WTC11 (cell line): Measurements from ENCODE around the gene CAPN11. TPM values are rescaled to one million over a fixed set of nuclear protein-coding genes. Genes with fewer than 3 reads are reported as not detected.

Source experiments
- ATAC-seq: fragments of 200-7000 bp; cut with Tn5 transposase; 2 replicates; pipeline ENCODE4 v1.10.0; 2021; ENCODE audit warnings: mild to moderate bottlenecking, moderate library complexity
- CTCF ChIA-PET: fragments of 300-600 bp; sonication (Branson Sonifier 250); formaldehyde crosslinking; loops from one replicate; lab custom pipeline; 2021; ENCODE audit warnings: antibody characterized with exemption; lab: Charles Lee
- POLR2A ChIA-PET: fragments of 350-600 bp; sonication (Branson Sonifier 250); formaldehyde crosslinking; loops from one replicate; lab custom pipeline; 2021; ENCODE audit warnings: antibody characterized with exemption; lab: Charles Lee
- DNase-seq: peaks from one replicate; pipeline ENCODE4 v3.0.0; 2021; ENCODE audit warnings: low spot score
- H3K27ac Mint-ChIP-seq: 2 replicates; pipeline ENCODE4 v1.8.0; 2021; ENCODE audit warnings: mixed read lengths
- H3K27me3 Mint-ChIP-seq: 2 replicates; pipeline ENCODE4 v1.8.0; 2021; ENCODE audit warnings: low read depth, mild to moderate bottlenecking, moderate library complexity, mixed read lengths
- H3K36me3 Mint-ChIP-seq: 2 replicates; pipeline ENCODE4 v1.8.0; 2021; ENCODE audit warnings: mixed read lengths
- H3K4me1 Mint-ChIP-seq: 2 replicates; pipeline ENCODE4 v1.8.0; 2022; ENCODE audit warnings: mixed read lengths
- H3K4me3 Mint-ChIP-seq: 2 replicates; pipeline ENCODE4 v1.8.0; 2021; ENCODE audit warnings: mild to moderate bottlenecking, moderate library complexity, mixed read lengths
- H3K9me3 Mint-ChIP-seq: 2 replicates; pipeline ENCODE4 v1.8.0; 2021; ENCODE audit warnings: mixed read lengths
- CREM ChIP-seq: sonication (generic); formaldehyde crosslinking; IDR thresholded peaks from 2 replicates; pipeline ENCODE4 v1.8.1; 2022; ENCODE audit warnings: mild to moderate bottlenecking, missing genetic modification reagents, moderate library complexity
- FOXP1 ChIP-seq: sonication (generic); formaldehyde crosslinking; IDR thresholded peaks from 2 replicates; pipeline ENCODE4 v1.8.0; 2022; ENCODE audit warnings: missing genetic modification reagents, mild to moderate bottlenecking, moderate library complexity, borderline replicate concordance
- GTF2I ChIP-seq: fragments of 250-450 bp; sonication (Bioruptor Pico); conservative IDR thresholded peaks from 2 replicates; pipeline ENCODE4 v1.4.0; 2021; ENCODE audit warnings: mild to moderate bottlenecking
- JAZF1 ChIP-seq: fragments of 250-450 bp; sonication (Bioruptor Pico); IDR thresholded peaks from 2 replicates; pipeline ENCODE4 v1.9.0; 2021; ENCODE audit warnings: moderate library complexity, mild to moderate bottlenecking, inconsistent platforms
- OVOL2 ChIP-seq: fragments of 250-450 bp; sonication (Bioruptor Pico); IDR thresholded peaks from 2 replicates; pipeline ENCODE4 v1.9.0; 2021; ENCODE audit warnings: mild to moderate bottlenecking, borderline replicate concordance
- RORB ChIP-seq: fragments of 250-450 bp; sonication (Bioruptor Pico); IDR thresholded peaks from 2 replicates; pipeline ENCODE4 v1.9.0; 2021; ENCODE audit warnings: mild to moderate bottlenecking
- SMAD3 ChIP-seq: sonication (generic); formaldehyde crosslinking; IDR thresholded peaks from 2 replicates; pipeline ENCODE4 v1.8.0; 2022; ENCODE audit warnings: missing genetic modification reagents, mild to moderate bottlenecking, borderline replicate concordance
- SMAD4 ChIP-seq: sonication (generic); formaldehyde crosslinking; IDR thresholded peaks from 2 replicates; pipeline ENCODE4 v1.8.0; 2022; ENCODE audit warnings: mild to moderate bottlenecking, missing genetic modification reagents
- TEAD1 ChIP-seq: sonication (generic); formaldehyde crosslinking; IDR thresholded peaks from 2 replicates; pipeline ENCODE4 v1.8.0; 2022; ENCODE audit warnings: mild to moderate bottlenecking, missing genetic modification reagents
- ZBTB21 ChIP-seq: sonication (generic); formaldehyde crosslinking; IDR thresholded peaks from 2 replicates; pipeline ENCODE4 v1.8.1; 2023; ENCODE audit warnings: mild to moderate bottlenecking, missing genetic modification reagents, borderline replicate concordance
- ZNF121 ChIP-seq: sonication (generic); formaldehyde crosslinking; IDR thresholded peaks from 2 replicates; pipeline ENCODE4 v1.8.0; 2023; ENCODE audit warnings: missing genetic modification reagents
- ZNF232 ChIP-seq: sonication (generic); formaldehyde crosslinking; IDR thresholded peaks from 2 replicates; pipeline ENCODE4 v1.8.0; 2022; ENCODE audit warnings: mild to moderate bottlenecking, missing genetic modification reagents
- ZNF263 ChIP-seq: sonication (generic); formaldehyde crosslinking; IDR thresholded peaks from 2 replicates; pipeline ENCODE4 v1.8.1; 2022; ENCODE audit warnings: low read depth, mild to moderate bottlenecking, moderate library complexity, missing genetic modification reagents
- total RNA-seq: library from RNA; stranded (reverse); gene quantifications from 3 replicates; pipeline ENCODE4 v1.2.3, GENCODE V29; 2021
- TF ChIP-seq, protein P1 (sequence below): sonication (generic); formaldehyde crosslinking; IDR thresholded peaks from 2 replicates; pipeline ENCODE4 v1.8.0; 2022; ENCODE audit warnings: mild to moderate bottlenecking, missing genetic modification reagents
- TF ChIP-seq, protein P2 (sequence below): fragments of 250-450 bp; sonication (Bioruptor Pico); IDR thresholded peaks from 2 replicates; pipeline ENCODE4 v1.9.0; 2021; ENCODE audit warnings: moderate library complexity, mild to moderate bottlenecking, inconsistent platforms, borderline replicate concordance
- TF ChIP-seq, protein P3 (sequence below): sonication (generic); formaldehyde crosslinking; IDR thresholded peaks from 2 replicates; pipeline ENCODE4 v1.8.1; 2022; ENCODE audit warnings: low read depth, missing genetic modification reagents, borderline replicate concordance
- TF ChIP-seq, protein P4 (sequence below): sonication (generic); formaldehyde crosslinking; IDR thresholded peaks from 2 replicates; pipeline ENCODE4 v1.8.1; 2023; ENCODE audit warnings: mild to moderate bottlenecking, missing genetic modification reagents
- TF ChIP-seq, protein P5 (sequence below): sonication (generic); formaldehyde crosslinking; IDR thresholded peaks from 2 replicates; pipeline ENCODE4 v1.8.0; 2023; ENCODE audit warnings: missing genetic modification reagents, mild to moderate bottlenecking, borderline replicate concordance
- TF ChIP-seq, protein P6 (sequence below): sonication (generic); formaldehyde crosslinking; IDR thresholded peaks from 2 replicates; pipeline ENCODE4 v1.8.0; 2022; ENCODE audit warnings: mild to moderate bottlenecking, missing genetic modification reagents

The CAPN11 gene
- total RNA-seq, 1 experiment from 2014 or later: 2.3 TPM

DNA sequence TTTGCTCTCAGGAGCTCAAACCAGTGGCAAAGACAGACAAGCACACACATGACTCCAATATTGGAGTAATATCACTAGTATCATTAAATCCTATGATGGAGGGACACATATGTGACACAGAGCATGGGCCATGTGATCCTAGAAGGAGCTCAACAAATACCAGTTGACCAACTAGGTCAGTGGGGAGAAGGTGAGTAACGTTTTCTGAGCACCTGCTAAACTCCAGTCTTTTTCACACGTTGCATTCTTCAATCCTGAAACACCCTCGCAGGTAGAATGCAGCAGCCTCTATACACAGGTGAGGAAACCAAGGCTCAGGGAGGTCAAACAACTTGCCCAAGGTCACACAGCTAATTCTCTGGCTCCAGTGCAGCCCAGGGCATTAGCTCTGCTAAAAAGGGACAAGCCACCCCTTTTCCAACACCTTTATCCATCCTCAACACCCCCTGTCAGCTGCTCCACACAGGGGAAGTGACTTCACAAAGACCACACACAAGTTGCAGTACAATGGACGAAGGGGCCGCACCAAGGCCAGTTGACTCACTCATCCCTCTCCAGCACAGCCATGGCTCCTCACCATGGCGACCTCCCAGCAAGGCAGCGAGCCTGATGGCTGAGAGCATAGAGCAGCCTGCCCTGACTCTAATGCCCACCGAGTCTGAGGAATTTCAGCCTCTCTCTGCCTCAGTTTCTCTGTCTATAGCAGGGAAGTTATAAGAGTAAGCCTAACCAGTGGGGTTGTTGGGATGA lies 4.4 kb downstream of the CAPN11 start:
- TF ChIP-seq FOXP1 (CRISPR knock-in tag) (no peak), SMAD4 (CRISPR knock-in tag) (no peak), JAZF1 (CRISPR knock-in tag) (no peak), OVOL2 (CRISPR knock-in tag) (no peak), RORB (CRISPR knock-in tag) (no peak), ZNF263 (no peak), CREM (CRISPR knock-in tag) (no peak), GTF2I (CRISPR knock-in tag) (no peak), ZBTB21 (CRISPR knock-in tag) (no peak), TEAD1 (CRISPR knock-in tag) (no peak), ZNF232 (no peak), SMAD3 (CRISPR knock-in tag) (no peak), ZNF121 (no peak)
- TF ChIP-seq, protein P1, sequence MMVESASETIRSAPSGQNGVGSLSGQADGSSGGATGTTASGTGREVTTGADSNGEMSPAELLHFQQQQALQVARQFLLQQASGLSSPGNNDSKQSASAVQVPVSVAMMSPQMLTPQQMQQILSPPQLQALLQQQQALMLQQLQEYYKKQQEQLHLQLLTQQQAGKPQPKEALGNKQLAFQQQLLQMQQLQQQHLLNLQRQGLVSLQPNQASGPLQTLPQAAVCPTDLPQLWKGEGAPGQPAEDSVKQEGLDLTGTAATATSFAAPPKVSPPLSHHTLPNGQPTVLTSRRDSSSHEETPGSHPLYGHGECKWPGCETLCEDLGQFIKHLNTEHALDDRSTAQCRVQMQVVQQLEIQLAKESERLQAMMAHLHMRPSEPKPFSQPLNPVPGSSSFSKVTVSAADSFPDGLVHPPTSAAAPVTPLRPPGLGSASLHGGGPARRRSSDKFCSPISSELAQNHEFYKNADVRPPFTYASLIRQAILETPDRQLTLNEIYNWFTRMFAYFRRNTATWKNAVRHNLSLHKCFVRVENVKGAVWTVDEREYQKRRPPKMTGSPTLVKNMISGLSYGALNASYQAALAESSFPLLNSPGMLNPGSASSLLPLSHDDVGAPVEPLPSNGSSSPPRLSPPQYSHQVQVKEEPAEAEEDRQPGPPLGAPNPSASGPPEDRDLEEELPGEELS (CRISPR knock-in tag): no peak
- TF ChIP-seq, protein P2, sequence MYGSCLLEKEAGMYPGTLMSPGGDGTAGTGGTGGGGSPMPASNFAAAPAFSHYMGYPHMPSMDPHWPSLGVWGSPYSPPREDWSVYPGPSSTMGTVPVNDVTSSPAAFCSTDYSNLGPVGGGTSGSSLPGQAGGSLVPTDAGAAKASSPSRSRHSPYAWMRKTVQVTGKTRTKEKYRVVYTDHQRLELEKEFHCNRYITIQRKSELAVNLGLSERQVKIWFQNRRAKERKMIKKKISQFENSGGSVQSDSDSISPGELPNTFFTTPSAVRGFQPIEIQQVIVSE: no peak
- TF ChIP-seq, protein P3, sequence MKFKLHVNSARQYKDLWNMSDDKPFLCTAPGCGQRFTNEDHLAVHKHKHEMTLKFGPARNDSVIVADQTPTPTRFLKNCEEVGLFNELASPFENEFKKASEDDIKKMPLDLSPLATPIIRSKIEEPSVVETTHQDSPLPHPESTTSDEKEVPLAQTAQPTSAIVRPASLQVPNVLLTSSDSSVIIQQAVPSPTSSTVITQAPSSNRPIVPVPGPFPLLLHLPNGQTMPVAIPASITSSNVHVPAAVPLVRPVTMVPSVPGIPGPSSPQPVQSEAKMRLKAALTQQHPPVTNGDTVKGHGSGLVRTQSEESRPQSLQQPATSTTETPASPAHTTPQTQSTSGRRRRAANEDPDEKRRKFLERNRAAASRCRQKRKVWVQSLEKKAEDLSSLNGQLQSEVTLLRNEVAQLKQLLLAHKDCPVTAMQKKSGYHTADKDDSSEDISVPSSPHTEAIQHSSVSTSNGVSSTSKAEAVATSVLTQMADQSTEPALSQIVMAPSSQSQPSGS (CRISPR knock-in tag): no peak
- TF ChIP-seq, protein P4, sequence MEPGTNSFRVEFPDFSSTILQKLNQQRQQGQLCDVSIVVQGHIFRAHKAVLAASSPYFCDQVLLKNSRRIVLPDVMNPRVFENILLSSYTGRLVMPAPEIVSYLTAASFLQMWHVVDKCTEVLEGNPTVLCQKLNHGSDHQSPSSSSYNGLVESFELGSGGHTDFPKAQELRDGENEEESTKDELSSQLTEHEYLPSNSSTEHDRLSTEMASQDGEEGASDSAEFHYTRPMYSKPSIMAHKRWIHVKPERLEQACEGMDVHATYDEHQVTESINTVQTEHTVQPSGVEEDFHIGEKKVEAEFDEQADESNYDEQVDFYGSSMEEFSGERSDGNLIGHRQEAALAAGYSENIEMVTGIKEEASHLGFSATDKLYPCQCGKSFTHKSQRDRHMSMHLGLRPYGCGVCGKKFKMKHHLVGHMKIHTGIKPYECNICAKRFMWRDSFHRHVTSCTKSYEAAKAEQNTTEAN: no peak
- TF ChIP-seq, protein P5, sequence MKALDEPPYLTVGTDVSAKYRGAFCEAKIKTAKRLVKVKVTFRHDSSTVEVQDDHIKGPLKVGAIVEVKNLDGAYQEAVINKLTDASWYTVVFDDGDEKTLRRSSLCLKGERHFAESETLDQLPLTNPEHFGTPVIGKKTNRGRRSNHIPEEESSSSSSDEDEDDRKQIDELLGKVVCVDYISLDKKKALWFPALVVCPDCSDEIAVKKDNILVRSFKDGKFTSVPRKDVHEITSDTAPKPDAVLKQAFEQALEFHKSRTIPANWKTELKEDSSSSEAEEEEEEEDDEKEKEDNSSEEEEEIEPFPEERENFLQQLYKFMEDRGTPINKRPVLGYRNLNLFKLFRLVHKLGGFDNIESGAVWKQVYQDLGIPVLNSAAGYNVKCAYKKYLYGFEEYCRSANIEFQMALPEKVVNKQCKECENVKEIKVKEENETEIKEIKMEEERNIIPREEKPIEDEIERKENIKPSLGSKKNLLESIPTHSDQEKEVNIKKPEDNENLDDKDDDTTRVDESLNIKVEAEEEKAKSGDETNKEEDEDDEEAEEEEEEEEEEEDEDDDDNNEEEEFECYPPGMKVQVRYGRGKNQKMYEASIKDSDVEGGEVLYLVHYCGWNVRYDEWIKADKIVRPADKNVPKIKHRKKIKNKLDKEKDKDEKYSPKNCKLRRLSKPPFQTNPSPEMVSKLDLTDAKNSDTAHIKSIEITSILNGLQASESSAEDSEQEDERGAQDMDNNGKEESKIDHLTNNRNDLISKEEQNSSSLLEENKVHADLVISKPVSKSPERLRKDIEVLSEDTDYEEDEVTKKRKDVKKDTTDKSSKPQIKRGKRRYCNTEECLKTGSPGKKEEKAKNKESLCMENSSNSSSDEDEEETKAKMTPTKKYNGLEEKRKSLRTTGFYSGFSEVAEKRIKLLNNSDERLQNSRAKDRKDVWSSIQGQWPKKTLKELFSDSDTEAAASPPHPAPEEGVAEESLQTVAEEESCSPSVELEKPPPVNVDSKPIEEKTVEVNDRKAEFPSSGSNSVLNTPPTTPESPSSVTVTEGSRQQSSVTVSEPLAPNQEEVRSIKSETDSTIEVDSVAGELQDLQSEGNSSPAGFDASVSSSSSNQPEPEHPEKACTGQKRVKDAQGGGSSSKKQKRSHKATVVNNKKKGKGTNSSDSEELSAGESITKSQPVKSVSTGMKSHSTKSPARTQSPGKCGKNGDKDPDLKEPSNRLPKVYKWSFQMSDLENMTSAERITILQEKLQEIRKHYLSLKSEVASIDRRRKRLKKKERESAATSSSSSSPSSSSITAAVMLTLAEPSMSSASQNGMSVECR (CRISPR knock-in tag): no peak
- TF ChIP-seq, protein P6, sequence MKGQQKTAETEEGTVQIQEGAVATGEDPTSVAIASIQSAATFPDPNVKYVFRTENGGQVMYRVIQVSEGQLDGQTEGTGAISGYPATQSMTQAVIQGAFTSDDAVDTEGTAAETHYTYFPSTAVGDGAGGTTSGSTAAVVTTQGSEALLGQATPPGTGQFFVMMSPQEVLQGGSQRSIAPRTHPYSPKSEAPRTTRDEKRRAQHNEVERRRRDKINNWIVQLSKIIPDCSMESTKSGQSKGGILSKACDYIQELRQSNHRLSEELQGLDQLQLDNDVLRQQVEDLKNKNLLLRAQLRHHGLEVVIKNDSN: no peak
- ChIA-PET POLR2A (interaction anchor here (0.6 kb wide), 1 partner anchor 126 kb away, joined by 4 read pairs; no protein-coding TSS in a partner anchor), CTCF (interaction anchor here (1.0 to 4.6 kb wide), 3 partner anchors 10 to 72 kb away, joined by 3 to 22 read pairs (median 3); no protein-coding TSS in a partner anchor)
- H3K9me3 Mint-ChIP-seq: no peaks in the 10 kb centered on the region
- no peaks in the 10 kb centered on the region for H3K27me3 Mint-ChIP-seq
- H3K4me3 Mint-ChIP-seq: no peak overlapping the region
- H3K27ac Mint-ChIP-seq: no peak overlapping the region
- DNase-seq (no peak), ATAC-seq (no peak)
- H3K4me1 Mint-ChIP-seq: peaks cover 42% of the 10 kb centered on the region
- H3K36me3 Mint-ChIP-seq: no peaks in the 10 kb centered on the region
